ENCODE measurements around the gene CHD9. TPM values are rescaled to one million over a fixed set of nuclear protein-coding genes. Genes with fewer than 3 reads are reported as not detected.

Gene CHD9
- total RNA-seq, 3 donors from 2014 or later = 65.4 to 95.9 (median 86.6) TPM

GRCh38 chr16:53089434-53090285, 34.9 kb downstream of the CHD9 start:
- intact Hi-C loops (cut with DNase I, micrococcal nuclease) = no loop called here
- Histone ChIP-seq H3K9me3 (no peaks in the 10 kb centered on the region), H3K4me1 (ENCODE audit: low read depth) (peaks cover 59% of the 10 kb centered on the region), H3K4me3 (no peak overlapping the region), H3K36me3 (ENCODE audit: low read depth) (no peaks in the 10 kb centered on the region)
- DNase-seq (peak in 1 of 3 donors; percentile 23), ATAC-seq (no peak)
- TF ChIP-seq CTCF (IDR thresholded peaks at IDR 0.05) = no peak

GRCh38 chr16:53090286-53090590, 35.4 kb downstream of the CHD9 start:
- H3K4me1 ChIP-seq (ENCODE audit: low read depth) = peaks cover 60% of the 10 kb centered on the region
- H3K9me3 ChIP-seq = no peaks in the 10 kb centered on the region
- TF ChIP-seq CTCF (IDR thresholded peaks at IDR 0.05) = no peak
- no peak for DNase-seq
- intact Hi-C loops (cut with DNase I, micrococcal nuclease) = no loop called here
- no peaks in the 10 kb centered on the region for H3K36me3 ChIP-seq (ENCODE audit: low read depth)
- H3K4me3 ChIP-seq = no peak overlapping the region
- ATAC-seq = no peak

- DNase-seq = peak; percentile 77 to 89 (median 81)
- no peak for TF ChIP-seq CTCF (IDR thresholded peaks at IDR 0.05)
- intact Hi-C loops (cut with DNase I, micrococcal nuclease) = no loop called here
- Histone ChIP-seq H3K4me3 (no peak overlapping the region), H3K9me3 (no peaks in the 10 kb centered on the region), H3K36me3 (ENCODE audit: low read depth) (no peaks in the 10 kb centered on the region), H3K4me1 (ENCODE audit: low read depth) (peaks cover 56% of the 10 kb centered on the region)
- ATAC-seq = peak; percentile 41
These were observed 36.0 kb downstream of the CHD9 start for GRCh38 chr16:53090591-53091411.

- DNase-seq (peak; percentile 45 to 67 (median 56)), ATAC-seq (peak; percentile 3)
- no peak for TF ChIP-seq CTCF (IDR thresholded peaks at IDR 0.05)
- no peaks in the 10 kb centered on the region for H3K9me3 ChIP-seq
- peaks cover 56% of the 10 kb centered on the region for H3K4me1 ChIP-seq (ENCODE audit: low read depth)
- no peak overlapping the region for H3K4me3 ChIP-seq
- H3K36me3 ChIP-seq (ENCODE audit: low read depth) = no peaks in the 10 kb centered on the region
- intact Hi-C loops (cut with DNase I, micrococcal nuclease) = no loop called here
These were observed 36.8 kb downstream of the CHD9 start for GRCh38 chr16:53091466-53092211.

GRCh38 chr16:53092284-53092683, 37.5 kb downstream of the CHD9 start:
- TF ChIP-seq CTCF (IDR thresholded peaks at IDR 0.05) = no peak
- no peak overlapping the region for H3K4me3 ChIP-seq
- H3K9me3 ChIP-seq = no peaks in the 10 kb centered on the region
- ATAC-seq (no peak), DNase-seq (no peak)
- H3K4me1 ChIP-seq (ENCODE audit: low read depth) = peaks cover 56% of the 10 kb centered on the region
- intact Hi-C loops (cut with DNase I, micrococcal nuclease) = no loop called here
- H3K36me3 ChIP-seq (ENCODE audit: low read depth) = no peaks in the 10 kb centered on the region

Data from mucosa of descending colon (tissue), 3 donors.